Lung (tissue), 12 donors: ENCODE data around the gene HIPK4. TPM values are rescaled to one million over a fixed set of nuclear protein-coding genes. Genes with fewer than 3 reads are reported as not detected.
"Not testable (repeated sequence)": the region's sequence is repeated elsewhere in the genome, so short reads cannot be mapped to it uniquely, and the experiment has no call there.

Experiments
- ATAC-seq: fragments of 200-7000 bp; cut with Tn5 transposase; one replicate; pipeline ENCODE4 v1.9.1; 2020; ENCODE audit warnings: moderate number of reproducible peaks; ENCODE audit not compliant: insufficient read depth, low FRiP score
- DNase-seq, 3 donors: peaks; one replicate each; pipeline ENCODE4 v3.0.0-alpha.2; 2013 to 2017
- H3K27ac ChIP-seq, 2 donors: one replicate each; pipeline ENCODE4 v1.5.1; 2013; ENCODE audit warnings: mild to moderate bottlenecking in 2 of 2, moderate library complexity in 2 of 2, control low read depth in 1 of 2, inconsistent platforms in 1 of 2, low read depth in 1 of 2, low read length in 1 of 2
- H3K27me3 ChIP-seq, 3 donors: one replicate each; pipeline ENCODE4 v1.5.1; 2013; ENCODE audit warnings: low read length in 2 of 3; ENCODE audit not compliant: control insufficient read depth in 3 of 3, insufficient read depth in 3 of 3
- H3K36me3 ChIP-seq, 4 donors: one replicate each; pipeline ENCODE4 v1.5.1; 2013; ENCODE audit warnings: low read length in 4 of 4, mild to moderate bottlenecking in 1 of 4, moderate library complexity in 1 of 4; ENCODE audit not compliant: control insufficient read depth in 4 of 4, insufficient read depth in 4 of 4
- H3K4me1 ChIP-seq, 5 donors: one replicate each; pipeline ENCODE4 v1.5.1; 2013; ENCODE audit warnings: low read length in 5 of 5, mild to moderate bottlenecking in 2 of 5, moderate library complexity in 1 of 5; ENCODE audit not compliant: control insufficient read depth in 5 of 5, insufficient read depth in 5 of 5
- H3K4me3 ChIP-seq: one replicate; pipeline ENCODE4 v1.5.1; 2013; ENCODE audit warnings: mild to moderate bottlenecking, control low read depth, moderate library complexity
- H3K9ac ChIP-seq, 2 donors: one replicate each; pipeline ENCODE4 v1.5.1; 2013; ENCODE audit warnings: low read length in 2 of 2, control low read depth in 1 of 2; ENCODE audit not compliant: insufficient read depth in 1 of 2
- H3K9me3 ChIP-seq, 4 donors: one replicate each; pipeline ENCODE4 v1.5.1; 2013; ENCODE audit warnings: low read length in 3 of 4, mild to moderate bottlenecking in 1 of 4, moderate library complexity in 1 of 4; ENCODE audit not compliant: control insufficient read depth in 4 of 4, insufficient read depth in 3 of 4
- CTCF ChIP-seq: IDR thresholded peaks from 2 replicates; pipeline ENCODE4 v1.5.1; 2012; ENCODE audit warnings: mild to moderate bottlenecking; ENCODE audit errors: control extremely low read depth, extremely low read depth
- WGBS, 2 donors: extraction: QIAGEN DNeasy Blood & Tissue Kit; methylation state at CpG; one replicate each; pipeline ENCODE4 v1.1.7; 2013; 5-methylcytosine and 5-hydroxymethylcytosine counted together
- polyA plus RNA-seq, 2 donors: library from polyadenylated mRNA; stranded (reverse); fragments of 200-250 nt; gene quantifications; one replicate each; pipeline ENCODE4 v1.2.1, GENCODE V29; 2013
- total RNA-seq, 2 donors: library from RNA; depleted of rRNA in 1 of 2; stranded (reverse); fragments of >200 nt in 1 of 2; gene quantifications; one replicate each; pipeline ENCODE4 v1.2.1, GENCODE V29; 2014 to 2021
- donor health status: control.
- donor health status: control.
- donor health status: Bipolar disorder and iron deficiency.
- donor health status: healthy.
- donor health status: DM: yes; HTN: yes; CAD: no.

Gene HIPK4
- total and polyA plus RNA-seq, 4 donors: 0.10 to 0.43 (median 0.22) TPM; not detected in 1

GRCh38 chr19:40337107-40337506 is 52.9 kb downstream of the HIPK4 start:
- Histone ChIP-seq H3K27me3 (no peaks in the 10 kb centered on the region), H3K36me3 (peaks cover 7 to 26% (median 19%) of the 10 kb centered on the region in 4 donors), H3K27ac (no peak overlapping the region), H3K9me3 (no peaks in the 10 kb centered on the region), H3K4me3 (no peak overlapping the region), H3K9ac (no peak overlapping the region), H3K4me1 (peaks cover 0 to 6% (median 0%) of the 10 kb centered on the region in 5 donors)
- DNase-seq: no peak
- TF ChIP-seq CTCF: no peak
- WGBS, 2 donors: 91 to 94% methylated on average over 2 of the region's 2 CpGs
- no peak for ATAC-seq

GRCh38 chr19:40336601-40336900 is 53.4 kb downstream of the HIPK4 start:
- ATAC-seq: no peak
- H3K27me3 ChIP-seq: no peaks in the 10 kb centered on the region
- TF ChIP-seq CTCF: no peak
- no peak overlapping the region for H3K9ac ChIP-seq
- no peak overlapping the region for H3K27ac ChIP-seq
- 70 to 97% methylated on average over 2 of the region's 2 CpGs for WGBS, 2 donors
- H3K4me3 ChIP-seq: no peak overlapping the region
- H3K9me3 ChIP-seq: no peaks in the 10 kb centered on the region
- H3K4me1 ChIP-seq: peaks cover 0 to 4% (median 0%) of the 10 kb centered on the region in 5 donors
- DNase-seq: no peak
- peaks cover 7 to 25% (median 18%) of the 10 kb centered on the region in 4 donors for H3K36me3 ChIP-seq

GRCh38 chr19:40335855-40336600 is 54.0 kb downstream of the HIPK4 start:
- Histone ChIP-seq H3K36me3 (peaks cover 8 to 28% (median 23%) of the 10 kb centered on the region in 4 donors), H3K27me3 (no peaks in the 10 kb centered on the region), H3K27ac (no peak overlapping the region), H3K4me3 (no peak overlapping the region), H3K9ac (no peak overlapping the region), H3K9me3 (no peaks in the 10 kb centered on the region), H3K4me1 (peaks cover 0 to 4% (median 0%) of the 10 kb centered on the region in 5 donors)
- no peak for TF ChIP-seq CTCF
- 91 to 97% methylated on average over 15 of the region's 15 CpGs for WGBS, 2 donors
- ATAC-seq (no peak), DNase-seq (no peak)

- Histone ChIP-seq H3K36me3 (peaks cover 14 to 33% (median 28%) of the 10 kb centered on the region in 4 donors), H3K9me3 (no peaks in the 10 kb centered on the region), H3K4me1 (peaks cover 0 to 4% (median 0%) of the 10 kb centered on the region in 5 donors), H3K27me3 (no peaks in the 10 kb centered on the region), H3K4me3 (no peak overlapping the region), H3K27ac (no peak overlapping the region), H3K9ac (no peak overlapping the region)
- ATAC-seq (no peak), DNase-seq (no peak)
- no peak for TF ChIP-seq CTCF
Observed at GRCh38 chr19:40335101-40335500, 54.9 kb downstream of the HIPK4 start.

- ATAC-seq, H3K4me1 ChIP-seq, H3K9ac ChIP-seq, H3K4me3 ChIP-seq, H3K27me3 ChIP-seq, H3K27ac ChIP-seq, DNase-seq, H3K9me3 ChIP-seq: not testable (repeated sequence)
- peaks cover 19 to 38% (median 32%) of the 10 kb centered on the region in 4 donors for H3K36me3 ChIP-seq
- 96 to 97% methylated on average over 6 of the region's 6 CpGs for WGBS, 2 donors
Observed at GRCh38 chr19:40333083-40333482, 56.9 kb downstream of the HIPK4 start.
